8988T (cell line): ENCODE data around the gene LRGUK.

Experiments
- DNase-seq: peaks from one replicate; pipeline ENCODE4 v3.0.0; 2011

LRGUK gene

DNA sequence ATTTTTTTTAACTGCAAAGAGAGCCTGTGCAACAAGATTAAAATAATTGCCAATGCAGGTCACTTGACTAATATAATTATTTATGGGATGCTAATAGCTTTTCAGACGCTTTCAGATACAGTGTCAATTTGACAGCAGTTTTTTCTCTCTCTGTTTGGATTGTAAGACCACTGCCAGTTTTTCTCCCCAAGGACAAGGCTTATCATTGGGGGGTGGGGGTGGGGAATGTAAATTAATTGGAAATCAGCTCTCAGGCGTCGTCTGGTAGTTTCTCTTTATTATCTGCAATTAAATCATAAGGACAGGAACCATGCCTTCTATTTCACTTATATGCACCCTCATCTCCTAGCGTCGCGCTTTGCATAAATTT is 559 bp upstream of the LRGUK start:
- DNase-seq = no peak

- no peak for DNase-seq
Observed at GRCh38 chr7:134128829-134129228, 1.7 kb downstream of the LRGUK start.

- no peak for DNase-seq
Observed at GRCh38 chr7:134129856-134130523, 2.9 kb downstream of the LRGUK start.

DNA sequence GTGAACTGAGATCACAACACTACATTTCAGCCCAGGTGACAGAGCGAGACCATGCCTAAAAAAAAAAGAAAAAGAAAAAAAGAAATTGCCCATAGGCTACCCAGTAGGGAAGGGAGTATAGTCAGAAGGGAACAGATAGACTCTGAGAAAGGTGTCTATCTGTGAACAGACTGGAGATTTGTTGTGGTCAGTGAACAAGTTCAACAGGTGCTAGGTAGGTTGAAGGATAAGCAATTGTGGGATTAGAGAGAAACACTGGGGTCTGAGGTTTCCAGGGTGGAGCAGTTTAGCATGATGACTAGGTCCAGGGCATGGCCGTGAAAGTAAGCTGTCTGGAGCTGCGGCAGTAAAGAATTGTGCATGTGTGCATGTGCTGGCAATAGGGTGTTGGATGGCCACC is 6.9 kb downstream of the LRGUK start:
- no peak for DNase-seq

GRCh38 chr7:134140889-134141867 is 14.0 kb downstream of the LRGUK start:
- DNase-seq = peak; percentile 39

DNA sequence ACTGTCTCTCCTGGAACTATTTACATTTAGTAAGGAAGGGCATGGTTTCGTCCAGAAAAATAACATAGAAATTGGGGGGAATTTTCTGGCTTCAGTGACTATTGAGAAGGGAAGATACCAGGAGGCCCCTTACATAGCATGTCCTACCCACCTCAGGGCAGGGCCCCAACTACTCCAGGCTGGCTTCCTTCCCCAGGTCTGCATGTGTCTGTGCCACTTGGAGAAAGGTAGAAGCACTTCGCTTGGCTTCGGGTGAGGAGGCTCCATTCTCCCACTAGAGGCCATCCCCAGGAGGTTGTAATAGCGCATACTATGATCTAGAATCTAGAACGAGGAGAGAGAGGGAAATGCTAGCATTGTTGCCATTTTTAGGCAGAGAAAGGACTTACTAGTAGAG is 14.7 kb downstream of the LRGUK start:
- DNase-seq = no peak

- DNase-seq = no peak
Observed at GRCh38 chr7:134153493-134154136, 26.5 kb downstream of the LRGUK start.

- DNase-seq = no peak
Observed at GRCh38 chr7:134154581-134155130, 27.5 kb downstream of the LRGUK start.

- DNase-seq = no peak
Observed at GRCh38 chr7:134155206-134155605, 28.1 kb downstream of the LRGUK start.

DNA sequence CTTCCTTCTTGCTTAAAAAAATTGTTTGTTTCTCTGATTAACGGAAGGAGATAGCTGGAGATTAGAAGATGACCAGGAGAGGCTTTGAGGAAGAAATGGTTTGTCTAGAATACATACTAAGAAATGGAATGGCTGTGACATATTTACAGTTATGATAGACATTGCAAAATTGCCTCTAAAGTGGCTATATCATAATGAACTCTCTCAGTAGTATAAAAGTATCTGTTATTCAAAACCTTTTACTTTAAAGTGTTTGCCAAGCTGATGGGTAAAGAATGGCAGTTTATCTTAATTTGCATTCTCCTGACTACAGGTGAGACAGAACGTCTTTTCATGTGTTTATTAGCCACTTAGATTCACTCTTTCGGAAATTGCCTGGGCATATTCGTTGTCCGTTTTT is 28.7 kb downstream of the LRGUK start:
- DNase-seq = no peak

- no peak for DNase-seq
Observed at GRCh38 chr7:134165252-134165651, 38.1 kb downstream of the LRGUK start.

DNA sequence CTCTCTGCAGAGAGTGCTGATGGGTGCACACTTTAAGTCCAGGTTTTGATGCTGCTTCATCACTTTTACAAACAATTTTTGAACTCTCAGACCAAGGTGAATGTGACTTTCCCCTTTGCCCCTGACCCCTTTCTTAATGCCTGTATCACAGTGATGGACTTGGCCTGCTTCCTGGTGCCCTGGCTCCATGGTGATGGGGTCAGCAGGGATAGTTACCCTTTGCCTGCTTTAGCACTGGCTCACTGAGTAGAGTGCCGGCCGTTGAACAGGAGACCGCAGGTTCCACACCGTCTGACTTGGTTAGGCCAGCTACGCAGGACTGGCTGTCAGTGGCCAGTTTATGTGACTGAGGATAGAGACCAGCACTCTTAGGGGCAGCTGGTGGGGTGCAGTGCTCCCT is 40.1 kb downstream of the LRGUK start:
- DNase-seq = no peak

GRCh38 chr7:134167841-134168240 is 40.7 kb downstream of the LRGUK start:
- DNase-seq = no peak

- DNase-seq = no peak
Observed at GRCh38 chr7:134174795-134175261, 47.7 kb downstream of the LRGUK start.

GRCh38 chr7:134175334-134176036 is 48.3 kb downstream of the LRGUK start:
- DNase-seq = no peak

- no peak for DNase-seq
Observed at GRCh38 chr7:134176037-134176350, 48.9 kb downstream of the LRGUK start.

DNA sequence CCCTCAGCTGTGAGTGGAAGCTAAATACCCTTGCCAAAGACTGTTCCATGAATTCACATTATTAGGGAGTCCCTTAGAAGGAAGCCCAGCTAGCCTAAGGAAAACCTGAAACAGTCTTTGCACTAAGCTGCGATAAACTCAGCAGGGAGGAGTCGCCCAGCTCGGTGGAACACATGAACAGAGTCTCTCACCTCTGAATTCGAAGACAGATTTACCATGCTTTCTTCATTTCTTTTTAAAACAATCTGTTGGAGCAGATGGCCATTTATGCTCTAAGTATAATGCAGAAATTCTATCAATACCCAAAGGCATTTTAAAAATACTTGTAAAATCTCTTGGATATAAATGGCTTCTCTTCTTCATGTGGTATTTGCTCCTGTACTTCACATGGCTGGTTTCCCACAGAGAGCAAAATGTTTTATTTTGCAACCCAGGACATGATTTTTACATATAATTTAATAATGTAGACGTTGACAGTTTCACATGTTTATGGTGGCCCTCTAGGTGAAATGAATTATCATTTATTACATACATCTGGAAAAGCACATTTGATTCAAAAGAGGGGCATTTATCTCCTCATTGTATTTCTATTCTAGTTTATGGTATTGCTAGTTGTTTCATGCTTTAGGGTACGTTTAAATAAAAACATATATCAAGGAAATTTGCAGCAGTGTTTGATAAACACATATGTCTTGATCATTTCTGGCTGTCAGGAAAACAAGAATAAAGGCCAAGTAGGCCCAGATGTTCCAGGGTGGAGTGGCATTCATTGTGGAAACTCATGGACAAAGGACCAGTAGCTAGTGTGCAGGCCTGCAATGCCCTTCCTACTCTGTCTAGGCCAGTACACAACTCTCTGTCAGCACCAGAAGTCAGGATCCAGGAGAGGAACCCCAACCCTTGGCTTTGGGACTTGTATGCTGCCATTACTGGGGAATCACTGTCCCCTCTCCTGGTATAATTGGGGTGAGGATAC is 52.2 kb downstream of the LRGUK start:
- no peak for DNase-seq

DNA sequence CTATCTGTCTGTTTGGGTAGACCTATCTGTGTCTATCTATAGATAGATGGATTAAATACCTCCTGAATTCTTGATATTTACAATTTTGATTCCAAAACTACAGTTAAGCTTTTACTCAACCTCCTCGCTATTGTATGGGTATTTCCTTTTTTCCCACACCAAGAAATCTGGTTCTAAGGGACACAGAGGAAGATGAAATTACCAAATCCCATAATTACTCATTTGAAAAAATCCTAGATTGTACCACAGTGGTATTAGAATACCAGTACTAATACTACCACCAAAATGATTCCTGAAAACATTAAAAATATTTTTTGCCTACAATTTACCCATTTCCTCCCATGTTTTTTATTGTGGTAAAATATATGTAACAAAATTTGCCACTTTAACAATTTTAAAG is 53.2 kb downstream of the LRGUK start:
- no peak for DNase-seq

GRCh38 chr7:134182078-134182477 is 54.9 kb downstream of the LRGUK start:
- no peak for DNase-seq

GRCh38 chr7:134184767-134185166 is 57.6 kb downstream of the LRGUK start:
- DNase-seq = no peak

DNA sequence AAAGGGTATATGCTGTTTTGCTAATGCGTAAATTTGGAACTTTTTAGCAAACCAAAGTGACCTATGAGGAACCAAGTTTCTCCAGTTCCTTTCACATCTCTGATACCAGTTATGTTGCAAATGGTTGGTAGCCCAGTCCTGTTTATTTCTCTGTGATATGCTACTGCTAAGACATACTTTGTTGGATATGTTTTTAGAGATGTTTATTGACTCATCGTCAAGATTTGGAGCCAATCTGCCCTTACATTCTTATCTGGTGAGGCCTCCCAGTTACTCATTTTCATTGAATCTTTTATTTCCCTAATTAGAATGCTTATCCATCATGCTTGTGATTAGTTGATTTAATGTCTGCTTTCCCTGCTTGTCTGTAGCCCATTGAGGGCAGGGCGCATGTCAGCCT is 58.9 kb downstream of the LRGUK start:
- no peak for DNase-seq

- DNase-seq = no peak
Observed at GRCh38 chr7:134186801-134187200, 59.7 kb downstream of the LRGUK start.
